Measurements from ENCODE around the gene TDRD1. TPM values are rescaled to one million over a fixed set of nuclear protein-coding genes. Genes with fewer than 3 reads are reported as not detected.

Gene TDRD1
- total RNA-seq: under 1 TPM; 0.08 to 0.33 (median 0.09) TPM
- 0.36 TPM for total RNA-seq (2013)

DNA sequence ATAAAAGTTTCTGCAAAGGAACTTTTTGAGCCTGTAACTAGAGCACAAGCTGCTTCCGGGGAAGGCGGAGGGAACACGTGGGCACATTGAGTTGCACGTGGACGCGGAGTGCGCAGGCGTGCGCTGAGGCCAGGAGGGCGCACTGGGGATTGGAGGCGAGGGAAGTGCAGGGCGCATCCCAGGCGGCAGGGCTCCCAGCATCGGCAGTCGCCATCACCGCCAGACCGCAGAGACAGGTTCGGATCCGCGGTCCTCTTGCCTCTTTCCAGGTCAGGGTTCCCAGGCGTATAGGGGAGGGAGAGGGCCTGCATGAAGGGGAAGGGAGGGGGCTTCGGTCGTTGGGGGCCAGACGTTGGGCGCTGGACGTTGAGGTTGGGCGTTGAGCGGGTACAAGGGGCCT lies at the start of gene TDRD1:
TSS of gene TDRD1 (plus strand) at position 206 of the 400 bp plus-strand sequence. CDS start 8,479 bp downstream, outside the sequence.
- DNase-seq (no peak), ATAC-seq (no peak)
- Mint-ChIP-seq H3K36me3 (no peaks in the 10 kb centered on the region), H3K4me3 (no peak within 1 kb of the TSS), H3K9me3 (no peaks in the 10 kb centered on the region), H3K27me3 (ENCODE audit: low read depth in 2 of 2) (peaks cover 15 to 31% of the 10 kb centered on the region in 2 donors), H3K4me1 (peaks cover 10% of the 10 kb centered on the region in 2 donors), H3K27ac (no peak within 1 kb of the TSS)
- Histone ChIP-seq H3K4me3 (ENCODE audit: low read length) (no peak within 1 kb of the TSS), H3K4me1 (ENCODE audit: control insufficient read depth, insufficient read depth, low read length) (peaks cover 6% of the 10 kb centered on the region), H3K9me3 (ENCODE audit: control insufficient read depth, insufficient read depth, low read length) (no peaks in the 10 kb centered on the region), H3K27ac (ENCODE audit: low read length) (no peak within 1 kb of the TSS), H3K36me3 (ENCODE audit: control insufficient read depth, insufficient read depth, low read length) (no peaks in the 10 kb centered on the region), H3K27me3 (ENCODE audit: control insufficient read depth, insufficient read depth, low read length) (no peaks in the 10 kb centered on the region)
- WGBS (ENCODE audit: insufficient coverage): 92% methylated on average over 28 of the region's 28 CpGs
- TF ChIP-seq, protein P1, sequence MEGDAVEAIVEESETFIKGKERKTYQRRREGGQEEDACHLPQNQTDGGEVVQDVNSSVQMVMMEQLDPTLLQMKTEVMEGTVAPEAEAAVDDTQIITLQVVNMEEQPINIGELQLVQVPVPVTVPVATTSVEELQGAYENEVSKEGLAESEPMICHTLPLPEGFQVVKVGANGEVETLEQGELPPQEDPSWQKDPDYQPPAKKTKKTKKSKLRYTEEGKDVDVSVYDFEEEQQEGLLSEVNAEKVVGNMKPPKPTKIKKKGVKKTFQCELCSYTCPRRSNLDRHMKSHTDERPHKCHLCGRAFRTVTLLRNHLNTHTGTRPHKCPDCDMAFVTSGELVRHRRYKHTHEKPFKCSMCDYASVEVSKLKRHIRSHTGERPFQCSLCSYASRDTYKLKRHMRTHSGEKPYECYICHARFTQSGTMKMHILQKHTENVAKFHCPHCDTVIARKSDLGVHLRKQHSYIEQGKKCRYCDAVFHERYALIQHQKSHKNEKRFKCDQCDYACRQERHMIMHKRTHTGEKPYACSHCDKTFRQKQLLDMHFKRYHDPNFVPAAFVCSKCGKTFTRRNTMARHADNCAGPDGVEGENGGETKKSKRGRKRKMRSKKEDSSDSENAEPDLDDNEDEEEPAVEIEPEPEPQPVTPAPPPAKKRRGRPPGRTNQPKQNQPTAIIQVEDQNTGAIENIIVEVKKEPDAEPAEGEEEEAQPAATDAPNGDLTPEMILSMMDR (IDR thresholded peaks at IDR 0.05): no peak
- intact Hi-C loops (cut with micrococcal nuclease): loop anchor here (10.0 kb wide), 1 partner anchor 366 kb away; no protein-coding TSS in a partner anchor

- intact Hi-C loops (cut with micrococcal nuclease): no loop called here
- H3K27ac ChIP-seq (ENCODE audit: low read length): no peak overlapping the region
- H3K27me3 ChIP-seq (ENCODE audit: control insufficient read depth, insufficient read depth, low read length): no peaks in the 10 kb centered on the region
- no peaks in the 10 kb centered on the region for H3K4me1 Mint-ChIP-seq
- peaks cover 59% of the 10 kb centered on the region for H3K36me3 Mint-ChIP-seq
- TF ChIP-seq, protein P1 (IDR thresholded peaks at IDR 0.05): no peak
- DNase-seq (no peak), ATAC-seq (no peak)
- 41% methylated on average over 3 of the region's 3 CpGs for WGBS (ENCODE audit: insufficient coverage)
- no peaks in the 10 kb centered on the region for H3K9me3 ChIP-seq (ENCODE audit: control insufficient read depth, insufficient read depth, low read length)
- no peaks in the 10 kb centered on the region for H3K9me3 Mint-ChIP-seq
- no peak overlapping the region for H3K27ac Mint-ChIP-seq
- H3K4me3 Mint-ChIP-seq: no peak overlapping the region
- no peaks in the 10 kb centered on the region for H3K27me3 Mint-ChIP-seq (ENCODE audit: low read depth in 2 of 2)
- H3K4me1 ChIP-seq (ENCODE audit: control insufficient read depth, insufficient read depth, low read length): no peaks in the 10 kb centered on the region
- H3K4me3 ChIP-seq (ENCODE audit: low read length): no peak overlapping the region
- H3K36me3 ChIP-seq (ENCODE audit: control insufficient read depth, insufficient read depth, low read length): peaks cover 88% of the 10 kb centered on the region
These were observed 48.1 kb upstream of the TDRD1 start for GRCh38 chr10:114131094-114131493.

DNA sequence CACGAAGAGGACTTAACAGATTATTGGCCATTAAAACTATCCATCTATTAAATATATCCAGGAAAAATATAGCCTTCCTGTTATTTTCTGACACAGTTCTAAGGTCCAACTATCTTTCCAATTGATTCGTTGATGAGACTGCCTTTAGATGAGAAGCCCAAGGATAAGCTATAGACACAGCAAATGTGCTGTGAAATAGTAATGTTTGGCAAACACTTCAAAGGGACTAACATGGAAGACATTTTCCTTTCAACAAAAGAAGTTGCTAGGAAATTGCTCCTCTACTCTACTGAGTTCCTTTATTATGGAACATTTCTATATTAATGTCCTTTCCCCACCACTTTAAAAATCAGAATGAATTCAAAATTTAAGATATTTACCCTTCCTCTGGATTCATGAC lies 43.7 kb upstream of the TDRD1 start:
- Mint-ChIP-seq H3K4me3 (no peak overlapping the region), H3K27me3 (ENCODE audit: low read depth in 2 of 2) (no peaks in the 10 kb centered on the region), H3K9me3 (no peaks in the 10 kb centered on the region), H3K27ac (no peak overlapping the region), H3K4me1 (no peaks in the 10 kb centered on the region), H3K36me3 (peaks cover 38% of the 10 kb centered on the region)
- TF ChIP-seq, protein P1 (IDR thresholded peaks at IDR 0.05): no peak
- ATAC-seq: no peak
- Histone ChIP-seq H3K27ac (ENCODE audit: low read length) (no peak overlapping the region), H3K9me3 (ENCODE audit: control insufficient read depth, insufficient read depth, low read length) (no peaks in the 10 kb centered on the region), H3K4me3 (ENCODE audit: low read length) (no peak overlapping the region), H3K27me3 (ENCODE audit: control insufficient read depth, insufficient read depth, low read length) (no peaks in the 10 kb centered on the region), H3K36me3 (ENCODE audit: control insufficient read depth, insufficient read depth, low read length) (peaks cover 70% of the 10 kb centered on the region), H3K4me1 (ENCODE audit: control insufficient read depth, insufficient read depth, low read length) (no peaks in the 10 kb centered on the region)
- intact Hi-C loops (cut with micrococcal nuclease): no loop called here
- 100% methylated on average over 2 of the region's 2 CpGs for WGBS (ENCODE audit: insufficient coverage)
- no peak for DNase-seq

- Mint-ChIP-seq H3K9me3 (no peaks in the 10 kb centered on the region), H3K27me3 (ENCODE audit: low read depth in 2 of 2) (no peaks in the 10 kb centered on the region), H3K36me3 (peaks cover 17% of the 10 kb centered on the region), H3K4me1 (no peaks in the 10 kb centered on the region), H3K27ac (no peak overlapping the region), H3K4me3 (no peak overlapping the region)
- Histone ChIP-seq H3K36me3 (ENCODE audit: control insufficient read depth, insufficient read depth, low read length) (peaks cover 70% of the 10 kb centered on the region), H3K27me3 (ENCODE audit: control insufficient read depth, insufficient read depth, low read length) (no peaks in the 10 kb centered on the region), H3K9me3 (ENCODE audit: control insufficient read depth, insufficient read depth, low read length) (no peaks in the 10 kb centered on the region), H3K4me1 (ENCODE audit: control insufficient read depth, insufficient read depth, low read length) (no peaks in the 10 kb centered on the region), H3K4me3 (ENCODE audit: low read length) (no peak overlapping the region), H3K27ac (ENCODE audit: low read length) (no peak overlapping the region)
- TF ChIP-seq, protein P1 (IDR thresholded peaks at IDR 0.05): no peak
- intact Hi-C loops (cut with micrococcal nuclease): no loop called here
- ATAC-seq: no peak
- WGBS (ENCODE audit: insufficient coverage): 95% methylated on average over 3 of the region's 3 CpGs
- DNase-seq: no peak
These were observed 40.6 kb upstream of the TDRD1 start for GRCh38 chr10:114138581-114138980.
